Ovary (tissue), 9 donors: ENCODE data around the gene ARHGAP18. TPM values are rescaled to one million over a fixed set of nuclear protein-coding genes. Genes with fewer than 3 reads are reported as not detected.

Experiments used
- DNase-seq, 5 donors: peaks; one replicate each; pipeline ENCODE4 v3.0.0-alpha.2; 2019 to 2020
- H3K27ac ChIP-seq, 2 donors: fragments of 200-600 bp; one replicate each; pipeline versions ENCODE4 v1.5.1 to v1.8.0; 2019 to 2022
- H3K27me3 ChIP-seq: fragments of 200-600 bp; one replicate; pipeline ENCODE4 v1.8.0; 2022
- H3K36me3 ChIP-seq: fragments of 200-600 bp; sonication (generic); one replicate; pipeline ENCODE4 v1.5.1; 2019
- H3K4me1 ChIP-seq: one replicate; pipeline ENCODE4 v1.8.1; 2013; ENCODE audit warnings: mild to moderate bottlenecking, moderate library complexity; ENCODE audit not compliant: insufficient read depth
- H3K4me3 ChIP-seq: fragments of 200-600 bp; sonication (generic); one replicate; pipeline ENCODE4 v1.5.1; 2017
- H3K9me3 ChIP-seq, 2 donors: fragments of 200-600 bp in 1 of 2; sonication (generic) in 1 of 2; one replicate each; pipeline versions ENCODE4 v1.5.1 to v1.8.1; 2013 to 2019; ENCODE audit warnings: mild to moderate bottlenecking in 1 of 2, moderate library complexity in 1 of 2
- CTCF ChIP-seq, 3 donors: fragments of 450-650 bp in 2 of 3; fragments of 200-600 bp in 1 of 3; IDR thresholded peaks; one replicate each; pipeline versions ENCODE4 v1.5.1 to v1.8.0; 2016 to 2022; ENCODE audit warnings: antibody characterized with exemption in 3 of 3, mild to moderate bottlenecking in 1 of 3
- EP300 ChIP-seq: sonication (generic); formaldehyde crosslinking; IDR thresholded peaks from one replicate; pipeline ENCODE4 v1.6.1; 2017; ENCODE audit warnings: antibody characterized with exemption
- POLR2A ChIP-seq: fragments of 450-650 bp; IDR thresholded peaks from one replicate; pipeline ENCODE4 v1.6.1; 2017; ENCODE audit warnings: antibody characterized with exemption, mild to moderate bottlenecking, moderate library complexity
- WGBS, 3 donors: extraction: QIAGEN DNeasy Blood & Tissue Kit in 1 of 3; methylation state at CpG; one replicate each; pipeline versions ENCODE4 v1.1.5 to v1.1.7; 2013 to 2017; 5-methylcytosine and 5-hydroxymethylcytosine counted together
- intact Hi-C, 4 donors: fragments of 100-400 bp; cut with DNase I; formaldehyde crosslinking; loops; one replicate each; pipeline versions ENCODE4 v1.11.0 to v1.15.1; 2022 to 2023
- polyA plus RNA-seq, 2 donors: library from polyadenylated mRNA; stranded (reverse); fragments of 200-250 nt in 1 of 2; fragments of 350-450 nt in 1 of 2; fragmentation: Illumina TruSeq in 1 of 2; extraction: RNeasy Lipid Tissue Mini Kit (QIAGEN cat#74804) in 1 of 2; gene quantifications; one replicate each; pipeline ENCODE4 v1.2.3, GENCODE V29; 2013 to 2014
- total RNA-seq, 7 donors: library from RNA; depleted of rRNA in 2 of 7; stranded (reverse); fragments of >200 nt in 2 of 7; fragmentation: NEBNext Ultra II Directional in 3 of 7; extraction: Animal tissue kit (Norgen Biotek cat#: 25700) in 3 of 7; gene quantifications; one replicate each; pipeline versions ENCODE4 v1.1.0 to v1.2.4, GENCODE V29; 2016 to 2023
- donor health status: DM: no; HTN: no; CAD: no; lungs with moderate emphysema.
- donor health status: DM: no; HTN: no; CAD: no.
- donor health status: Bipolar disorder and iron deficiency.
- donor health status: DM: yes; HTN: yes; CAD: no.
- donor health status: DM: no; HTN: no; CAD: no.
- donor health status: DM: yes; HTN: yes; CAD: no.

Gene ARHGAP18
- total and polyA plus RNA-seq, 9 donors: 4.4 to 35.3 (median 9.6) TPM

- DNase-seq: no peak
- intact Hi-C loops: no loop called here
- H3K36me3 ChIP-seq: no peaks in the 10 kb centered on the region
- no peak overlapping the region for H3K27ac ChIP-seq
- WGBS, 3 donors: 82 to 89% (median 84%) methylated on average over 2 of the region's 2 CpGs
- H3K9me3 ChIP-seq: no peaks in the 10 kb centered on the region
- no peaks in the 10 kb centered on the region for H3K4me1 ChIP-seq
- TF ChIP-seq CTCF (IDR thresholded peaks at IDR 0.05) (no peak), EP300 (no peak), POLR2A (no peak)
- H3K4me3 ChIP-seq: no peak overlapping the region
- no peaks in the 10 kb centered on the region for H3K27me3 ChIP-seq
Observed at GRCh38 chr6:129565811-129566210, 144.2 kb downstream of the ARHGAP18 start.

GRCh38 chr6:129565366-129565765 lies 144.6 kb downstream of the ARHGAP18 start:
- Histone ChIP-seq H3K4me3 (no peak overlapping the region), H3K4me1 (no peaks in the 10 kb centered on the region), H3K27me3 (no peaks in the 10 kb centered on the region), H3K9me3 (no peaks in the 10 kb centered on the region), H3K36me3 (no peaks in the 10 kb centered on the region), H3K27ac (no peak overlapping the region)
- WGBS, 3 donors: 82 to 91% (median 86%) methylated on average over 4 of the region's 4 CpGs
- no peak for DNase-seq
- TF ChIP-seq EP300: no peak
- no peak for TF ChIP-seq CTCF (IDR thresholded peaks at IDR 0.05)
- TF ChIP-seq POLR2A: no peak
- intact Hi-C loops: no loop called here

- Histone ChIP-seq H3K4me1 (no peaks in the 10 kb centered on the region), H3K36me3 (no peaks in the 10 kb centered on the region), H3K27ac (no peak overlapping the region), H3K4me3 (no peak overlapping the region), H3K9me3 (no peaks in the 10 kb centered on the region), H3K27me3 (no peaks in the 10 kb centered on the region)
- TF ChIP-seq CTCF (IDR thresholded peaks at IDR 0.05): no peak
- TF ChIP-seq POLR2A: no peak
- TF ChIP-seq EP300: no peak
- DNase-seq: no peak
- intact Hi-C loops: no loop called here
- WGBS, 3 donors: 68 to 80% (median 76%) methylated on average over 1 of the region's 1 CpG
Observed at GRCh38 chr6:129558248-129558647, 151.7 kb downstream of the ARHGAP18 start.

- TF ChIP-seq POLR2A (no peak), EP300 (no peak), CTCF (IDR thresholded peaks at IDR 0.05) (no peak)
- no peak overlapping the region for H3K27ac ChIP-seq
- intact Hi-C loops: no loop called here
- no peak for DNase-seq
- no peaks in the 10 kb centered on the region for H3K27me3 ChIP-seq
- no peaks in the 10 kb centered on the region for H3K4me1 ChIP-seq
- no peaks in the 10 kb centered on the region for H3K36me3 ChIP-seq
- H3K4me3 ChIP-seq: no peak overlapping the region
- 52 to 70% (median 59%) methylated on average over 5 of the region's 5 CpGs for WGBS, 3 donors
- no peaks in the 10 kb centered on the region for H3K9me3 ChIP-seq
Observed at GRCh38 chr6:129555206-129555832, 154.7 kb downstream of the ARHGAP18 start.
